ENCODE data around the gene ABCC6. TPM values are rescaled to one million over a fixed set of nuclear protein-coding genes. Genes with fewer than 3 reads are reported as not detected.
"Not testable (repeated sequence)": the region's sequence is repeated elsewhere in the genome, so short reads cannot be mapped to it uniquely, and the experiment has no call there.

Gene ABCC6
- total RNA-seq, 1 experiment from 2014 or later: 0.73 TPM

DNA sequence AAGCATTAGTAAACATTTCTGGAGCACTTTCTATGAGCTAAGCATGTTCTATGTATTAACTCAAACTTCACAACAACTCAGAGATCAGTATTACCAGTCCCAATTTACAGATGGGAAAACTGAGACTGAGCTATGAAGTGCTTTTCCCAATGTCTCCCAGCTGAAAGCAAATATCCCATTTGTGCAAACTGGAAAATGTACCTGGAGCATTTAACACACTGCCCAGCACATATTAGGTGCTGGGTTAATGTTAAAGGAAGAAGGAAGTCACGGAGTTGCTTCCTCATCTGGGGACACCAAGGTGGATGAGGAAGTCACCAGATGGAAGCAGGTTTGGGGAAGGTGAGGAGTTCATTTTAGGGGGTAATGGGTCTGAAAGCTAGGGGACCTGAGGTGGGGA is 66.1 kb downstream of the ABCC6 start:
- Histone ChIP-seq H3K79me2 (ENCODE audit: low read length) (no peaks in the 10 kb centered on the region), H3K36me3 (ENCODE audit: low read depth, low read length) (no peaks in the 10 kb centered on the region), H3K4me1 (ENCODE audit: insufficient read depth, low read length) (no peaks in the 10 kb centered on the region), H3K9me2 (replicated peaks; ENCODE audit: low read length) (no peaks in the 10 kb centered on the region), H3K9me3 (ENCODE audit: low read length) (no peaks in the 10 kb centered on the region), H3K4me2 (ENCODE audit: low read length) (no peak overlapping the region), H3K4me3 (ENCODE audit: low read length) (no peak overlapping the region), H4K20me1 (ENCODE audit: low read length) (no peaks in the 10 kb centered on the region), H3K9ac (ENCODE audit: low read length) (no peak overlapping the region), H3F3A (ENCODE audit: low read length, unreplicated experiment) (no peaks in the 10 kb centered on the region), H3K27ac (ENCODE audit: low read length) (no peak overlapping the region), H3K27me3 (ENCODE audit: low read length) (no peaks in the 10 kb centered on the region), H2AFZ (ENCODE audit: low read length) (no peak overlapping the region)
- ChIA-PET CTCF (interaction anchor here (0.6 kb wide), 1 partner anchor 467 kb away, joined by 5 read pairs; no protein-coding TSS in a partner anchor), POLR2A (ENCODE audit: unreplicated experiment) (no interaction called here)
- ATAC-seq (no peak), DNase-seq (no peak)
- TF ChIP-seq CTCF (conservative IDR thresholded peaks at IDR 0.05; ENCODE audit: low read depth, low read length) (no peak), EZH2 (IDR thresholded peaks at IDR 0.05; ENCODE audit: low read length, unreplicated experiment) (no peak), EZH2phosphoT487 (IDR thresholded peaks at IDR 0.05; ENCODE audit: borderline replicate concordance, low read length) (no peak)
- intact Hi-C loops (cut with micrococcal nuclease): no loop called here
- no TSS peak for BruUV-seq (replicated peaks)

DNA sequence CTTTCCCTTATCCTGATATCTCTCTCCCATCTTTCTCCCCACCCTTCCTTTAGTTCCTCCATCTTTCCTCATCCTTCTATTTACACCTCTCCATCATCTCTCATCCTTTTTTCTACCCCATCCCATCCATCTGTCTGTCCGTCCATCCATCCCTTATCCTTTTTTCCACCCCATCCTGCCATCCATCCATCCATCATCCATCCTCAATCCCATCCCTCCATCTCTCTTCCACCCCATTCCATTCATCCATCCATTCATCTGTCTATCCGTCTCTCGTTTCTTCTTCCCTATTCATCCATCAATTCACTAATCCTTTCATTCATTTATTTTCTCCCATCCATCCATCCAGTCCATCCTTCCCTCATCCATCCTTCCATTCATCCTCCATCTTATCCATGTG is 68.1 kb downstream of the ABCC6 start:
- BruUV-seq (replicated peaks): no TSS peak
- no peak overlapping the region for H3K4me2 ChIP-seq (ENCODE audit: low read length)
- no peak overlapping the region for H3K4me3 ChIP-seq (ENCODE audit: low read length)
- H3K9me3 ChIP-seq (ENCODE audit: low read length): no peaks in the 10 kb centered on the region
- H3K79me2 ChIP-seq (ENCODE audit: low read length): no peaks in the 10 kb centered on the region
- no peak overlapping the region for H2AFZ ChIP-seq (ENCODE audit: low read length)
- no peak overlapping the region for H3K9ac ChIP-seq (ENCODE audit: low read length)
- no peak overlapping the region for H3K27ac ChIP-seq (ENCODE audit: low read length)
- H3K36me3 ChIP-seq (ENCODE audit: low read depth, low read length): no peaks in the 10 kb centered on the region
- no peak for DNase-seq
- ChIA-PET CTCF (no interaction called here), POLR2A (ENCODE audit: unreplicated experiment) (no interaction called here)
- intact Hi-C loops (cut with micrococcal nuclease): no loop called here
- no peaks in the 10 kb centered on the region for H3K9me2 ChIP-seq (replicated peaks; ENCODE audit: low read length)
- no peak for ATAC-seq
- H4K20me1 ChIP-seq (ENCODE audit: low read length): no peaks in the 10 kb centered on the region
- TF ChIP-seq EZH2phosphoT487 (IDR thresholded peaks at IDR 0.05; ENCODE audit: borderline replicate concordance, low read length): no peak
- no peak for TF ChIP-seq CTCF (conservative IDR thresholded peaks at IDR 0.05; ENCODE audit: low read depth, low read length)
- TF ChIP-seq EZH2 (IDR thresholded peaks at IDR 0.05; ENCODE audit: low read length, unreplicated experiment): no peak
- no peaks in the 10 kb centered on the region for H3F3A ChIP-seq (ENCODE audit: low read length, unreplicated experiment)
- peaks cover 5% of the 10 kb centered on the region; the same call in 1 of the 2 replicates for H3K4me1 ChIP-seq (ENCODE audit: insufficient read depth, low read length)
- no peaks in the 10 kb centered on the region for H3K27me3 ChIP-seq (ENCODE audit: low read length)

- Histone ChIP-seq H3K27me3 (ENCODE audit: low read length) (no peaks in the 10 kb centered on the region), H3K4me1 (ENCODE audit: insufficient read depth, low read length) (peaks cover 5% of the 10 kb centered on the region; the same call in 1 of the 2 replicates), H3K27ac (ENCODE audit: low read length) (no peak overlapping the region), H3K9me3 (ENCODE audit: low read length) (no peaks in the 10 kb centered on the region), H3K4me3 (ENCODE audit: low read length) (no peak overlapping the region), H3K9me2 (replicated peaks; ENCODE audit: low read length) (no peaks in the 10 kb centered on the region), H3K4me2 (ENCODE audit: low read length) (no peak overlapping the region), H2AFZ (ENCODE audit: low read length) (no peak overlapping the region), H3F3A (ENCODE audit: low read length, unreplicated experiment) (no peaks in the 10 kb centered on the region), H3K9ac (ENCODE audit: low read length) (no peak overlapping the region), H3K79me2 (ENCODE audit: low read length) (no peaks in the 10 kb centered on the region), H4K20me1 (ENCODE audit: low read length) (no peaks in the 10 kb centered on the region), H3K36me3 (ENCODE audit: low read depth, low read length) (no peaks in the 10 kb centered on the region)
- no peak for TF ChIP-seq EZH2phosphoT487 (IDR thresholded peaks at IDR 0.05; ENCODE audit: borderline replicate concordance, low read length)
- no peak for TF ChIP-seq CTCF (conservative IDR thresholded peaks at IDR 0.05; ENCODE audit: low read depth, low read length)
- no peak for TF ChIP-seq EZH2 (IDR thresholded peaks at IDR 0.05; ENCODE audit: low read length, unreplicated experiment)
- ATAC-seq: no peak
- CTCF ChIA-PET: no interaction called here
- no TSS peak for BruUV-seq (replicated peaks)
- POLR2A ChIA-PET (ENCODE audit: unreplicated experiment): no interaction called here
- intact Hi-C loops (cut with micrococcal nuclease): no loop called here
- no peak for DNase-seq
Measured at GRCh38 chr16:16154281-16154951, 68.9 kb downstream of the ABCC6 start.

DNA sequence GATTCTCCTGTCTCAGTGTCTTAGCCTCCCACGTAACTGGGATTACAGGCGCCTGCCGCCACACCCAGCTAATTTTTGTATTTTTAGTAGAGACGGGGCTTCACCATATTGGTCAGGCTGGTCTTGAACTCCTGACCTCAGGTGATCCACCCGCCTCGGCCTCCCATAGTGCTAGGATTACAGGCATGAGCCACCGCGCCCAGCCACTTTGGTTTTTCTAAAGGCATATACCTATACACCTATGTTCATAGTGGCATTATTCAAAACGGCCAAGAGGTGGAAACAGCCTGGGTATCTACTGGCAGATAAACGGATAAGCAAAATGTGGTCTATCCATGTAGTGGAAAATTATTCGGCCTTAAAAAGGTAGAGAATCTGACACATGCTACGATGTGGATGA is 70.3 kb downstream of the ABCC6 start:
- DNase-seq; BruUV-seq (replicated peaks); H3K4me3 ChIP-seq (ENCODE audit: low read length); H3K9ac ChIP-seq (ENCODE audit: low read length); H3K27me3 ChIP-seq (ENCODE audit: low read length); ATAC-seq; CTCF ChIA-PET; H3K27ac ChIP-seq (ENCODE audit: low read length); H3F3A ChIP-seq (ENCODE audit: low read length, unreplicated experiment); H3K36me3 ChIP-seq (ENCODE audit: low read depth, low read length); H3K9me2 ChIP-seq (replicated peaks; ENCODE audit: low read length); H3K4me1 ChIP-seq (ENCODE audit: insufficient read depth, low read length); H3K9me3 ChIP-seq (ENCODE audit: low read length); H4K20me1 ChIP-seq (ENCODE audit: low read length); POLR2A ChIA-PET (ENCODE audit: unreplicated experiment); H3K79me2 ChIP-seq (ENCODE audit: low read length); H2AFZ ChIP-seq (ENCODE audit: low read length); intact Hi-C loops (cut with micrococcal nuclease); H3K4me2 ChIP-seq (ENCODE audit: low read length): not testable (repeated sequence)

Data from PC-3 (cell line).